NCI-H1436 (cell line): Measurements from ENCODE around the gene B4GALT5.

Experiments
- DNase-seq: peaks from one replicate; lab custom pipeline; 2025; lab: John Stamatoyannopoulos, UW

Gene B4GALT5

DNA sequence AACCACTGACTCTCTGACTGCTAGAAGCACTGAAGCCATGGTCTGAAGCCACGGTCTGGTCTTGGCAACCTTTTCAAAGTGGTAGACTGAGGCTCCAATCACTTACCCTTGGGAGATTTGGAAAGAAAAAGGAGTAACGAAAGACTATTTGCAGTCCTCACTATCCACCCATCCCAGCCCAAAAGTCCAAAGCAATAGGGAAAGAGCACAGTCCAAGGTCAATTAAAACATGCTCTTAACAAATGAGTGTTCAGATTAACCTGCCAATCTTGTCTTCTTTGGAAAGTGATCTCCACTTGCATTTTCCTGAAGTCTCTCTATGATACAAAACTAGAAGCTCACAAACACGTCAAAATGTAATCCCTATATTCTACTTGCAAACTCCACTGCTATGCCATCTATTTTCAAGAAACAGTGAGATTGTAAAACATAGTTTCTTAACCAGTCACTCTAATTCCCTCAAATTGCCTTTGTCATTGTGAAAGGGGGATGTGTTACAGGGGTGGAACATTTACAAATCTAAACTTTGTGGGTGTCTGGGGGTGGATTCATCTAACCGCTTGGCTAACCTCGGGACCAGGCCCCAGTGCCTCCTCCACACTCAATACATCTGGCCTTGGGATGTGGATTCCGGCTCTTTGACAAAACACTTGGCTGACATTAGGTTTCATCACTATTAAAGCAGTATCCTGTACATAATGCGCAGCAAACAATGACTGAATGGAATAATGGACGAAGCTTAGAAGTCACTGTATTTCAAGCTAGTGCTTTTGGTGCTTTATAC, 56.4 kb downstream of the B4GALT5 start:
- DNase-seq: no peak

GRCh38 chr20:49656304-49656703, 57.4 kb downstream of the B4GALT5 start:
- DNase-seq: peak; percentile 65

DNA sequence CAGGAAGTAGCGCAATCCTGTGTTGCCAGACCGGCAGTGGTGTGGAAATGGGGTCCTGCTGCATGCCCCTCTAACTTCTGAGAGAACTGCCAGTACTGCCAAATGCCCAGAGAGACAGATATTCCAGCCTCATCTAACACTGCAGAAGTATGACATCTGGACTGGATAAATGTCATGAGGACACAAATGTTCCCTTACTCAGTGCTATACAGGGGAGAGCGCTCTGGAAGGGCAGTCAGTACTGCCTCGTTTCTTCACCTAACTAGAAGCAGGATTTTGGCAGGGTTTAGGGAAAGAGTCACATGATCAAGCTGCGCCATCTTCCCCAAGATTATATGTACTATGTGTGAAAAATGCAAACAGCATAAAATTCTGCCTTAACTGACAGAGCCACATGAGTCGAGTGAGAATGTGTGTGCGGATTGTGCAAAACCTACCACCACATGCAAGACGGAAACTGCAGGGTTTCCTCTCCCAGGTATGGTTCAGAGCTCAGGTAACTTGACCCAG, 59.7 kb downstream of the B4GALT5 start:
- DNase-seq: no peak

GRCh38 chr20:49649672-49650071, 64.0 kb downstream of the B4GALT5 start:
- DNase-seq: no peak

DNA sequence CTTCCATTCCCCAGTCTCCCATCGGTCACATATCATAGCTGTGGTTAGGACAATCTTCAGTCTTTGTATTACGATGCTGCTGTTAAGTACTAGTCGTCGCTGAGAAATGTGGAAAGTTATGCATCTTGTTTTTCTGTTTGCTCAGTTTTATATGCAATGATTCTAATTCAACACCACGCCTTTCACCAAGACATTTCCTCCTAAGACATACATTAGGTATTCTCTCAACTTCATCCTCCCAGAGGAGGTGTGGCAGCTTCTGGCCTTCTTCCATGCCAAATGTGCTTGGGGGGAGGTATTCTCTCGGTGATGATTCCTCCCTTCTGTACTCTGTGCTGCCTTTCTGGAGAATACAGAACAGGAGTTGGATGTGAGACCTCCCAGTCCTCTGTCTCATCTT, 66.1 kb downstream of the B4GALT5 start:
- DNase-seq: no peak

GRCh38 chr20:49646528-49646927, 67.2 kb downstream of the B4GALT5 start:
- DNase-seq: no peak

DNA sequence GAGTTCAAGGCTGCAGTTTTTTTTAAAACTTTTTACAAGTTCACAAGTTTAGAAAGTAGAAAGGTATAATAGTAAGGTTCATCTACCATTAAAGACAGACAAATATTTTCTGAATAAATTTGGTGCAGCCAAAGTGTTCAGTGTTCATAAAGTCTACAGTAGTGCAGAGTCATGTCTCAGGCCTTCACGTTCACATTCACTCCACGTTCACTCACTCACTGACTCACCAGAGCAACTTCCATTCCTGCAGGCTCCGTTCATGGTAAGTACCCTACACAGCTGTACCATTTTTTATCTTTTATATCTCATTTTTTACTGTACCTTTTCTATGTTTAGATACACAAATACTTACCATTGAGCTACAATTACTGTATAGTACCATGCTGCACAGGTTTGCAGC, 67.6 kb downstream of the B4GALT5 start:
- no peak for DNase-seq

GRCh38 chr20:49644980-49645565, 68.6 kb downstream of the B4GALT5 start:
- DNase-seq: no peak

DNA sequence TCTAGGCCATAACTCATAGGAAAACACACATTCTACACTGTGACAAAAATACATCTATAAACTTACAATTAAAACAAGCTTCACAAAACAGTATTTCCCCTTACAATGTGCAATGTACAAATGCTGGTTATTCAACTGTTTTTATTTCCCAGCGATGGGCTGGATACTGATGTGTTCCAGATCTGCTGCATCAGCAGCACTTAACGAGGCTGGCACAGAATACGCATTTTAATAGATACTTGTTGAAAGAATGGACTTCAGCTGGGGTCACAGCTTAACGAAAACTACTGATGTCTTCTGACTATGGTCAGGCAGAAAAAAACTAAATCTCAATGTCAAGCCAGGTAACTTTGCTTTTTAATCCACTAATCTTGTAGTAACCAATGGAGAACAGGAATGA, 70.9 kb downstream of the B4GALT5 start:
- no peak for DNase-seq

GRCh38 chr20:49641683-49642656, 71.7 kb downstream of the B4GALT5 start:
- DNase-seq: no peak

- no peak for DNase-seq
Measured at GRCh38 chr20:49637046-49637637, 76.5 kb downstream of the B4GALT5 start.

DNA sequence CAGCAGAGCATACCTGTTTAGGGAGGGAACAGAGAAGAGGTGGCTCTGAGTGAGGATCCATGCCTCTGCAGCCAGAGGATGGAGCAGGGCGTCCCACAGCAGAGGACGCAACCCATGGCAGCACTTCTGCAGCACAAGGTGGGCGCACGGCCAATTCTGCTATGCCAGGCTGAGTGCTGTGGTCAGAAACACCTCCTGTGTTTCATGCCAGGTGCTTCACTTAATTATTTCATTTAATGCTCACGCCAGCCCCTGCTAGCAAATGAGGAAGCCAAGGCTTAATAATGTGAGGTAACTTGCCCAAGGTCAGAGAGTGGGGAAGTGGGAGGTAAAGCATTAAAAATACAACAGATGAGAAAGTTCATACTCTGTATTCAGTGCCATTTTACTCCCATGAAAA, 77.2 kb downstream of the B4GALT5 start:
- DNase-seq: no peak

DNA sequence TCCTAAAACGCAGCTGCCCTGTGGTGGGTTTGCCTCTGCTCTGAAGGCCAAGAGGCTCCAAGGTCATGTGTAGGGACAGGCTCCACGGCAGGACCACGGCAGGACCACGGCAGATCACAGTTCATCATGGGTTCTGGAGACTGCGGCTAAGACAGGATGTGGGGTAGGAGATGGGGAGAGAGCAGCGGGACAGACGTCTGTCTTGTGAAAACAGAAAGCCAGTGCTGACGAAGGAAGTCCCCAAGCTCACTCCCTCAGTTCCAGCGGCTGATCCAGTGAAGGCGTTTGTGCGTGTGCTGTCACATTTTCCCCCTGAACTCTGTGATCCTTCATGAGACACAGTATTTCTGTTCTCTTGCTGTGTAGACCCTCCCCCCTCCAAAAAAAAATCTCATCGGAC, 77.8 kb downstream of the B4GALT5 start:
- no peak for DNase-seq

DNA sequence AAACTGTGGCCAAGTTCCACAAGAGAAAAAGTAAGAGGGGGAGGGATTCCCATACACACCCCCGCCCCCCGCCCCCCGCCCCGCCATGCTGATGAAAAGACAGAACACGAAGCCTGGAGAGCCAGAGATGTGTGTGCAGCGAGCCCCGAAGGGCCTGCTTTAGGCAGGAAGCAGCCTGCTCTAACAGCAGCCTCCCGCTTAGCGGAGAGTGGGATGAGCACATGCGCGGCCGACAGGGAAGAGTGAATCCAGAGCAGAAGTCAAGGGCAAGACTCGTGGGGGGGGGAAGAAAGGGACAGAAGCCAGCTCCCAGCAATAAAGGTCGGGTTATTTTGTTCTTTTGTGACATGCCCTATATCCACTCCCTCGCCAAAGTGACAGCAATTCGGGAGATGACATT, 78.5 kb downstream of the B4GALT5 start:
- no peak for DNase-seq

DNA sequence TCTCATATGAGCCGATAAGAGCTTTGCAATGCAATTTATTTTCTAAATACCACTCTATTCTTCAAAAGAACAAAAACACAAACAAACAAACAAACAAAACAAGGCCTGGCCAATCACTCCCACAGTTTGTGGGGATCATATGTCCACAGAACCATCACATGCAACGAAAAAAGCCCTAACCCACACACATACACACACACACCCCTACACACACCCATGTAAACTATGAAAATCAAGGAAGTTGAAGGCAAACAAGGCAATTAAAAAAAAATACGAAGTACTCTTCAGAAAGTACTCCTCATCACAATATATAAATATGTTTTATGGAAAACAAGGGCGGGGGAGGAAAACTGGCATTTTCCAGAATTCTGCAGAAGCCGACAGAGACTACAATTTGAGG, 79.6 kb downstream of the B4GALT5 start:
- no peak for DNase-seq

DNA sequence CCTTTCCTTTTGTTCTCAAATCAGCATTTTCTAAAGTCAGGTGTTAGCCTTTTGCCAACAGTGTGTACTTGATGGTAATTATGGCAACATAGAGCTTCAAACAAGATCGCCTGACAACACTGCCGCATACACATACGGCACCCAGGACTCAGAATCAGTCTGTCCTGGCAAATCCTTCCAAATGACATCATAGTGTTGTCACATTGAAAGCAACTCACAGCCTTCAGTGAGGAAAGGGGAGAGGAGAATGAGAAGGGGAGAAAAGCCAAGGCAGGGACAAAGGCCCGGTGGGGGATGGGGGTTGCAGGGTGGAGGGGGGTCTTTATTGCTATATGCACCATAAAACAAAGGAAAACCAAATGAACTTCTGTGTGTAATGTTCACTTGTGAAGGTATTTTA, 80.0 kb downstream of the B4GALT5 start:
- no peak for DNase-seq

DNA sequence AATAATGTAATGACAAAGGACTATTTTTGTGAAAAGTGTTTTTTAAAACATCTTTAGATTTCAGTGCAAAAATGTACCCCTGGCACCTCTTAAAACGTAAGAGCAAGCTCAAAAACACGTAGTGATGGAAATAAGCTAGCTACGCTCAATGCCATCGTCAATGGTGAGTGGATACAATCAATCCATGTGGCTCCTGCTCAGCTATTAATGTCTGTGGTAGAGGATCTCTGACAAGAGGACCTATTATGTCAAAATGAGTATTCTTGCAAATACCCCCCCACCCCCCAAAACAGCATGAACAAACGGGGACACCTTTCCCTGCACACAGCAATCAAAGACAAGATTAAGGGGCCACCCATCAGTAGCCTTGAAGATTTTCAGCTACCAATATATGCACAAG, 80.7 kb downstream of the B4GALT5 start:
- DNase-seq: no peak

GRCh38 chr20:49631856-49632418, 81.7 kb downstream of the B4GALT5 start:
- no peak for DNase-seq

DNA sequence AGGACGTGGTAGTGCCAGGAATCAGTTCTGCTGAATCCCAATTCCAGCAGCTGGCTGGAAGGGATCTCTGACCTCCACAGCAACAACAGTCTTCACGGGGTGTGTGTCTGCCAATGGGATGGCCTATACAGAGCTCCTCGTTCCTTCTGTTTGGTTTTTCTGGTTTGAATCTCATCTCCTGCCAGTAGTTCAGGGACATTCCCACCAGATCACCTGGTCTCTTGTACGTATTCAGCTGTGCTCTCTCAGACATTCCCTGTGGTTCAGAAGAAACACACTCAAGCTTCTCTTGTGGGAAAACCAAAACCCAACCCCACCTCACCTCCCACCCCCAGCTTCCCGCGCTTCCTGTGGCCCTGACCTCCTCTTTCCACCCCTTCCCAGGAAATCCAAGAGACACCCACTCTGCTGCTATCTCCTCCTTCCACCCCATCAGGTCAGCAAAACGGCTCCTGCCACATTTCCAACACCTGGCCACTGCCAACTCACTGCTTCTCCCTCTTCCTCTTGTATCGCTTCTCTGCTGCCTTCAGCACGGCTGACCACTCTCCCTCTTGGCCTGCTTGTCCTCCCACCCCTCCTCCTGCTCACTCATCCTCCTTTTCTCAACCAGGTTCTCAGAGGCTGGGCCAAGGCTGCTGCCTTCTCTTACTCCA, 82.5 kb downstream of the B4GALT5 start:
- no peak for DNase-seq

- DNase-seq: no peak
Measured at GRCh38 chr20:49630396-49630951, 83.2 kb downstream of the B4GALT5 start.

DNA sequence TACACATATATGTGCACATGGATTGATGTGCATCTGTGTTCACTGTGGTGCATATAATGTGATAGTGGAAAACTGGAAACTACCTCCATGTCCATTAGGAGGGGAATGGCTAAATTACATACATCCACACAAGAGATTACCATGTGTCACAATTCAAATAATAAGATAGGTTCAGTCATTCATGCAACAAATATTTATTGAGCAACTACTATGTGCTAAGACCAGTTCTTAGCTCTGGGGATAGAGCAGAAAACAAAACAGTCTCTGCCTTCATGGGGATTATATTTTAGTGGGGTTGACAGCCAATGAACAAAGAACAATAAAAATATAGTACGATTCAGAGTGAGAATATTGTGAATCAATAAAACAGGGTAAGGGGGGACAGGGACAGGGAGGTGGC, 84.1 kb downstream of the B4GALT5 start:
- no peak for DNase-seq
